ENCODE data around the gene ABCE1. TPM values are rescaled to one million over a fixed set of nuclear protein-coding genes. Genes with fewer than 3 reads are reported as not detected.

ABCE1 gene
- polyA plus RNA-seq (2011; rRNA removed) (50.6 and 86.3 TPM in 2 replicates), polyA minus RNA-seq (2011; rRNA and poly(A)+ RNA removed) (33.8 and 41.8 TPM in 2 replicates)

- peak within 1 kb of the TSS; percentile 59 for H3K4me3 ChIP-seq (ENCODE audit: low read depth, low read length)
- no peaks in the 10 kb centered on the region for H3K36me3 ChIP-seq (ENCODE audit: control insufficient read depth, insufficient read depth, low read length)
- TF ChIP-seq CTCF (IDR thresholded peaks at IDR 0.05; ENCODE audit: insufficient read depth, low read depth, low read length), result peak; percentile 58
- peak; percentile 75 for DNase-seq (ENCODE audit: low read depth)
- ChIA-PET POLR2A (interaction anchor here (0.7 kb wide), 1 partner anchor 1983 kb away, joined by 3 read pairs; no protein-coding TSS in a partner anchor), CTCF (interaction anchor here (0.6 to 1.5 kb wide), 2 partner anchors 10 to 13 kb away, joined by 3 read pairs; no protein-coding TSS in a partner anchor)
- no peaks in the 10 kb centered on the region for H3K27me3 ChIP-seq (ENCODE audit: control insufficient read depth, insufficient read depth, low read length)
Observed at GRCh38 chr4:145097821-145098674, at the start of gene ABCE1, which contains the start of gene ANAPC10. Gene ABCE1 (plus strand): TSS chr4:145098311. CDS start chr4:145104413, 6,102 bp downstream. Gene ANAPC10 (minus strand): TSS chr4:145098196. CDS start chr4:145096099, 2,097 bp downstream.

- Histone ChIP-seq H3K36me3 (ENCODE audit: control insufficient read depth, insufficient read depth, low read length) (no peaks in the 10 kb centered on the region), H3K4me3 (ENCODE audit: low read depth, low read length) (no peak overlapping the region), H3K27me3 (ENCODE audit: control insufficient read depth, insufficient read depth, low read length) (no peaks in the 10 kb centered on the region)
- ChIA-PET POLR2A (no interaction called here), CTCF (no interaction called here)
- DNase-seq (ENCODE audit: low read depth), result no peak
- no peak for TF ChIP-seq CTCF (IDR thresholded peaks at IDR 0.05; ENCODE audit: insufficient read depth, low read depth, low read length)
Observed at GRCh38 chr4:145048817-145049216, 49.3 kb upstream of the ABCE1 start.

GRCh38 chr4:145049241-145049640 lies 48.9 kb upstream of the ABCE1 start:
- POLR2A ChIA-PET, result no interaction called here

GRCh38 chr4:145055533-145056257 lies 42.4 kb upstream of the ABCE1 start:
- Histone ChIP-seq H3K36me3 (ENCODE audit: control insufficient read depth, insufficient read depth, low read length) (no peaks in the 10 kb centered on the region), H3K27me3 (ENCODE audit: control insufficient read depth, insufficient read depth, low read length) (no peaks in the 10 kb centered on the region), H3K4me3 (ENCODE audit: low read depth, low read length) (no peak overlapping the region)
- TF ChIP-seq CTCF (IDR thresholded peaks at IDR 0.05; ENCODE audit: insufficient read depth, low read depth, low read length), result no peak
- DNase-seq (ENCODE audit: low read depth), result no peak
- POLR2A ChIA-PET, result no interaction called here
- CTCF ChIA-PET, result no interaction called here

More at GRCh38 chr4:145049241-145049640, 48.9 kb upstream of the ABCE1 start:
- no peaks in the 10 kb centered on the region for H3K36me3 ChIP-seq (ENCODE audit: control insufficient read depth, insufficient read depth, low read length)
- CTCF ChIA-PET, result no interaction called here
- DNase-seq (ENCODE audit: low read depth), result no peak
- no peak overlapping the region for H3K4me3 ChIP-seq (ENCODE audit: low read depth, low read length)
- no peak for TF ChIP-seq CTCF (IDR thresholded peaks at IDR 0.05; ENCODE audit: insufficient read depth, low read depth, low read length)
- H3K27me3 ChIP-seq (ENCODE audit: control insufficient read depth, insufficient read depth, low read length), result no peaks in the 10 kb centered on the region

Measured in BJ (cell line).